ENCODE data around the gene THSD1. TPM values are rescaled to one million over a fixed set of nuclear protein-coding genes. Genes with fewer than 3 reads are reported as not detected.
A peak's percentile ranks its signal among the peaks of the same experiment; 100 is the strongest.

The THSD1 gene
- total RNA-seq: 1 to 10 TPM; 2.1 to 5.4 (median 3.4) TPM
- 1 to 10 TPM; 4.8 to 6.4 TPM for polyA plus RNA-seq
- long read RNA-seq, donor 1, partial matches to known transcripts: 0 of 2 reads
- long read RNA-seq, donor 1, other reads (novel, unspliced or antisense): 0 of 2 reads
- long read RNA-seq, donor 2, partial matches to known transcripts: 6 of 8 reads
- long read RNA-seq, donor 2, other reads (novel, unspliced or antisense): 0 of 8 reads
- long read RNA-seq, donor 3, partial matches to known transcripts: 2 of 10 reads
- long read RNA-seq, donor 3, other reads (novel, unspliced or antisense): 0 of 10 reads

GRCh38 chr13:52405767-52406494 lies at the start of gene THSD1:
Gene THSD1 (minus strand): TSS chr13:52406172. CDS start chr13:52402600, 3,572 bp downstream.
- no peaks in the 10 kb centered on the region for H3K9me3 ChIP-seq
- peaks cover 6% of the 10 kb centered on the region for H3K4me1 ChIP-seq (ENCODE audit: insufficient read depth)
- H3K36me3 ChIP-seq: no peaks in the 10 kb centered on the region
- DNase-seq: peak; percentile 34 to 70 (median 53)
- intact Hi-C loops (cut with DNase I): no loop called here
- H3K27ac ChIP-seq: no peak within 1 kb of the TSS
- WGBS, 3 donors: 0 to 1% (median 1%) methylated on average over 31 to 68 of the region's 68 CpGs
- no peak for TF ChIP-seq CTCF (IDR thresholded peaks at IDR 0.05)
- no peak for TF ChIP-seq POLR2A (IDR thresholded peaks at IDR 0.05)
- no peak for TF ChIP-seq EP300 (IDR thresholded peaks at IDR 0.05)
- H3K4me3 ChIP-seq: peak within 1 kb of the TSS; percentile 33
- H3K27me3 ChIP-seq: no peaks in the 10 kb centered on the region

GRCh38 chr13:52455677-52456041 lies 49.7 kb upstream of the THSD1 start:
- TF ChIP-seq CTCF (IDR thresholded peaks at IDR 0.05): peak in 1 of 3 donors; percentile 6
- TF ChIP-seq POLR2A (IDR thresholded peaks at IDR 0.05): no peak
- WGBS, 3 donors: 0 to 1% (median 0%) methylated on average over 20 to 37 of the region's 37 CpGs
- Histone ChIP-seq H3K27ac (peak overlapping the region; percentile 79 to 87), H3K36me3 (no peaks in the 10 kb centered on the region), H3K9me3 (no peaks in the 10 kb centered on the region), H3K27me3 (no peaks in the 10 kb centered on the region), H3K4me1 (ENCODE audit: insufficient read depth) (peaks cover 3% of the 10 kb centered on the region), H3K4me3 (peak overlapping the region; percentile 55)
- intact Hi-C loops (cut with DNase I): loop anchor here in 2 of 4 donors (10.0 kb wide), 3 partner anchors 111 to 261 kb away; no protein-coding TSS in a partner anchor
- peak; percentile 58 to 80 (median 74) for DNase-seq

- 0 to 1% (median 0%) methylated on average over 33 to 56 of the region's 56 CpGs for WGBS, 3 donors
- peak within 1 kb of the TSS; percentile 55 for H3K4me3 ChIP-seq
- H3K36me3 ChIP-seq: no peaks in the 10 kb centered on the region
- TF ChIP-seq EP300 (IDR thresholded peaks at IDR 0.05): no peak
- no peak for TF ChIP-seq CTCF (IDR thresholded peaks at IDR 0.05)
- peak; percentile 68 for TF ChIP-seq POLR2A (IDR thresholded peaks at IDR 0.05)
- intact Hi-C loops (cut with DNase I): loop anchor here in 2 of 4 donors (5.0 to 10.0 kb wide), 4 partner anchors 110 to 1003 kb away; partner anchors contain the start of gene INTS6 (in 1 of the 2)
- H3K27me3 ChIP-seq: no peaks in the 10 kb centered on the region
- H3K4me1 ChIP-seq (ENCODE audit: insufficient read depth): peaks cover 3% of the 10 kb centered on the region
- no peaks in the 10 kb centered on the region for H3K9me3 ChIP-seq
- peak within 1 kb of the TSS; percentile 79 to 87 for H3K27ac ChIP-seq
- peak; percentile 86 to 93 (median 88) for DNase-seq
These were observed 49.1 kb upstream of the THSD1 start, which contains the start of gene CKAP2 for GRCh38 chr13:52454820-52455676. Gene CKAP2 (plus strand): TSS chr13:52455478. CDS start chr13:52455557, 79 bp downstream.

- Histone ChIP-seq H3K9me3 (no peaks in the 10 kb centered on the region), H3K27ac (peak overlapping the region; percentile 79 to 87), H3K4me1 (ENCODE audit: insufficient read depth) (peaks cover 3% of the 10 kb centered on the region), H3K4me3 (peak overlapping the region; percentile 55), H3K36me3 (no peaks in the 10 kb centered on the region), H3K27me3 (no peaks in the 10 kb centered on the region)
- 0 to 7% (median 2%) methylated on average over 8 of the region's 8 CpGs for WGBS, 3 donors
- TF ChIP-seq EP300 (IDR thresholded peaks at IDR 0.05): no peak
- TF ChIP-seq CTCF (IDR thresholded peaks at IDR 0.05): no peak
- no peak for TF ChIP-seq POLR2A (IDR thresholded peaks at IDR 0.05)
- intact Hi-C loops (cut with DNase I): loop anchor here in 2 of 4 donors (5.0 to 10.0 kb wide), 4 partner anchors 110 to 1002 kb away; partner anchors contain the start of gene INTS6 (in 1 of the 2)
- no peak for DNase-seq
These were observed 48.5 kb upstream of the THSD1 start for GRCh38 chr13:52454459-52454819.

All from ovary (tissue), 10 donors.